HPDE6-E6E7 (cell line): ENCODE measurements around the gene CAMK1D.

Source experiments
- DNase-seq: peaks from one replicate; pipeline ENCODE4 v3.0.0; 2011; ENCODE audit warnings: missing footprints; ENCODE audit errors: extremely low spot score

CAMK1D gene

DNA sequence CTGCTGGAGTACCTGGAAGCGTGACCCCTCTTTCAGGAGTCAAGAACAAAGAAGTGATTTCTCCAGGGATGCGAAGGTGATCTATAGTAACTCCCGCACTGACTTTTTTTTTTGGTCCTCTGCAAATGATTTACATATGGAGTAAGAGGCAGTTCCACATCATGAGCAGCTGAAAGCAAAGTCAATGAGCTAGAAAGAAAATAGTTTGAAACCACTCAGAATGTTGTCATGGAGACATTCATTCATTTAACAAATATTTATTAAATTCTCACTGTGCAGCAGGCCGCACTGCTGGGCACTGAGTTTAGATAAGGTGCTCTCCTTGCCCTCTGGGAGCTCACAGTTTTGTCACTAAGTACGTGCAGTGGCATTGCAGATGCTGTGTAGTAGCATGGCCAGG lies 206.7 kb downstream of the CAMK1D start:
- no peak for DNase-seq

DNA sequence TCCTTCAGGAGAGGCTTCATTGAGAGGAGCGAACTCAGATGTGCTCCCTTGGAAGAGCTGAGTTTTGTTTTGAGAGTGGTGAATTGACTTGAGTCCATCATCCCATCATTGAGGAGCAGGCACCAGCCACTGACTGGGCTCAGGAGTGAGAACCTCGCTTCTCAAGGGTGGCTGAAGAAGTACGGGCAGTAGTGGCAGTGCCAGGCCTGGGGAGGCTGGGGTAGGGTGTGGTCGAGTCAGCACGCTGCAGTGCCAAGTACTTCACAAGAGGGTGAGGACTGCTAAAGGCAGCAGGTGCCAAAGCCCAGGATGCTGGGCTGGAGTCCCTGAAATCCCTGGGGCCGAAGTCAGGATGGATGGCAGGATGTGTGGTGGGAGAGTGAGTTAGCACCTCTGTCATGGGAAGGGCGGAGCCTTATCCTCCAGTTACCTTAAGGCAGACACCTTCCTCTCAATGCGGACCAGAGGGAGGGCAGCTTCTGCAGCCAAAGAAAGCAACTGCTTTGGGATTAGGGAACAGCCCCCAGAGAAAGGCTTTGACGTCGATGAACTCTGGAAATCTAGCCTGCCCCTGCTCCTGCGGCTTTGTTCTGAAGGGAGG lies 210.3 kb downstream of the CAMK1D start:
- DNase-seq, result no peak

DNA sequence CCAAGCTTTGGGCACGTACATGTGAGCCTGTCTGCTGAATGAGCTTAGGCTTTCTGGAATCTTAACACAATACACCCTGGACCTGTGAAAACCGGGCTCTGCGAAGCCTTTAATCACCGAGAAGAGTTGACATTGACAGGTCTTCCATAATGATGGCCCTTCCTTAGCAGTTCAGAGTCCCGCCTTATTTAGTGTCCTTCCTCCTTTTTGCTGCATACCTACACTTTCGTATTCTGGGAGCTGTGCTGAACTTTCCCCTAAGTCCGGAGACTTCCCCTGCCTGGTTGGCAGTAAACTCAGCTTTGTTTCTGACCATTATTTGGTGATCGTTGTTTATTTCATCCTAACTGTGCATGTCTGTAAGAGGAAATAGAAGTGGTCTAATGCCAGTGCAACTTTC lies 212.0 kb downstream of the CAMK1D start:
- no peak for DNase-seq

DNA sequence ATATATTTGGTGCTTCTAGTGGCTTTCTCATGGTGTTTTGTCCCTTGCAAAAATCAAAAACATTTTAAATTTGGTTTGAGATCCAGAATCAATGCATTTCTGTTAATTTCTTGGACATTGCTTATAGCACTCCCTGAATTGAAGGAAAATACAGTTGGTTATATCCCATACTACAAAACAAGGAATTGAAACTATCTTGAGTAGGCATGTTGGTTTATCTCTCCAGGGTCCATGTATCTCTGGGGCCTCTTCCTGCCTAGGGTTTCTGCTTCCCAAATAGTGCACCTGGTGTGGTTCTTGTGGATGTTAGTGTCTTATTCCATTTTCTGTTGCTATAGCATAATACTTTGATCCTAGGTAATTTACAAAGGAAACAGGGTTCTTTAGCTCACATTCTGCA lies 212.4 kb downstream of the CAMK1D start:
- no peak for DNase-seq

DNA sequence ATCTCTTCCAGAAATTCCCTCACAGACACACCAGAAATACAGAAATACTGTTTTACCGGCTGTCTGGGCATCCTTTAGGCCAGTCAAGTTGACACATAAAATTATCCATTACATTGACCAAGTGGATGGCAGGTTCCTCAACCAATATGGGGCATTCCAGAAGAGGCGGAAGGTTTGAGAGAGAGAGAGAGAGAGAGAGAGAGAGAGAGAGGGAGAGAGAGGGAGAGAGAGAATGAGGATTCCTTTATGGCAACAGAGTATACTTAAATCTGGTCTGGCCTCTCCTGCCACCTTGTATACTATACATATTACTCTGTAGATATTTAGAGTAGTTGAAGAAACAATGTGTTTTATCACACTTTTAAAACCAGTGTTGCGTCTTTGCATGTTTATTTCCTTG lies 214.1 kb downstream of the CAMK1D start:
- DNase-seq, result no peak

DNA sequence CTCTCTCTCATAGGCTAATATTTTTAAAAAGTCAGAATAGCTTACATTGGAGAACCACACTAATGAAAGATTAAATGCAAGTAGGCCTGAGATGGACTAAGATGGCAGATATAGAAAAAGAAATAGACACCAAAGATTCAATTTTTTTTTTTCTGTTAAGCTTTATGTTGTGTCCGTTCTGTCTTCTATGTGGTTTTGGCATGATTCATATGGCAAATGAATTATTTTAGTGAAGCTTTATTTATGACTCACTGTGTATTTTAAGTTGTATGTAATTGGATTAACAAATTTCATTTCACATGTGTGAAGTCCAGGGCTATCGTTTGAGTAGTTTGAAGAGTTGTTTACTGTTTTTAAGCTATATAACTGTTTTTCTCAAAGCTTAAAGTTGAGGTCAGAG lies 214.8 kb downstream of the CAMK1D start:
- DNase-seq, result no peak

DNA sequence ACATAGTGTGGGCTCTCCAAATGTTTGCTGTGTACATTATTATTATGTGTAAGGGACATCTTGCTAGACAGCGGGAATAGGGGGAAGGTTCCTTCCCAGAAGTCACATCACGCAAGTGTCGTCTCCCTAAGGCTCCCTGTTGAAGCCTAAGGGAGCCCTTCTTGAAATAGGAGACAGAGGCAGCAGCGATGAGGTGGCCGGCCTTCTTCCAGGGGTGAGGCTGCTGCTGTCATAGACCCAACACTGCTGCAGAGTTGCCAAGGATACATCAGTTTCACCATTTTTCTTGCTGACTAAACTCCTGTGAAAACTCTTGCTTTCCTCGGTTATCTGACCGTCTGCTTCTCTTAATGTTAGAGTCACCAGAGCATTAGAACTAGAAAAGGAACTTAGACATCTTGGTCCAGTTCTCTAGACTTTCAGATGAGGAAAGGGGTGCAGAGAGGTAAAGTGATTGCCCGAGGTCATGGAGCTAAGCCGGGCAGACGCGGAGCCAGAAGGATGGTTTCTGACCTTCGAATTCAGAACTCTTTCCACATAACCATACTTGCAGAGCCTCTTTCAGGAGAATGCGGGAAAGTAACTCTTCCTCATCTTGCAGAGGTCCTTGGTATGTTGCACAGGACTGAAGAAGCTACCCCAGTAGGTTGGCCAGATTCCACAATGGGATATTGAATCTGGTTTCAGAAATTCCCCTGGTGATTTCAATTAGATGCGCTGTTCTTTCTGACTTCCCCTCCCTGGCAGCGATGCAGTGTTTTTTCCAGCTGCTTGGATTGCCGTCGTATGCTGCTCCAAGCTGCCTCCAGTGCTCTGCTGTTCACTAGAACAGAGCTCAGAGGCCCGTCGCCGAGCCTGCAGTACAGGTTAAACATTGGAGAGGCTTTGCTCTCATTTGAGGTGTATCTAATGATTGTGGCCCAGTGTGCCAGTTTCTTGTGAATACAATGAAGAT lies 217.1 kb downstream of the CAMK1D start:
- no peak for DNase-seq

DNA sequence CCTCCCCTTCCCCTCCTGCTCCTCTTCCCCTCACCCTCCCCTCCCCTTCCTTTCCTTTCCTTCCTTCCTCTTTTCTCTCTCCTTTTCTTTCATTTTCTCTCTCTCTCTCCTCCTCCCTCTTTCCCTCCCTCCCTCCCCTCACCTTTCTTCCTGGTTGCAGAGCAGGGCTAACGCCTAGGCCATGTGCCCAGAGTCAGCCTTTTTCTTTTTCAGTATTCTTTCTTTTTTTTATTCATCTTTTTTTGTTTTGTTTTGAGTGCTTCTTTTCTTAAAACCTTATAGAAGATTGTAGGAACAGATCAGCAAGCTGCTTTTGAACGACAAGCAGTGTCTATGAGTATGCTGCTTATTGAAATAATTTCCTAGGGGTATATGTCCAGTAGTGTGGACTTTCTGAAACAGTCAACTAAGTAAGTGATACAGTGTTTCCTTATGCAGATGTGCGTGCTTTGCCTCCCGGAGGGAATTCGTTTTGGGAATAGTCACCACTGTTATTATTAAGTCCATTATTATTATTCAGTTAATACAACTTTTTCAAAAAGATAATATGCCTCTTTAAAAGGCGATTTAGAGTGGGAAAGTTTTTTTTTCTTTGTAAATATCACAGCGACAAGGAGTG lies 219.2 kb downstream of the CAMK1D start:
- DNase-seq, result no peak

DNA sequence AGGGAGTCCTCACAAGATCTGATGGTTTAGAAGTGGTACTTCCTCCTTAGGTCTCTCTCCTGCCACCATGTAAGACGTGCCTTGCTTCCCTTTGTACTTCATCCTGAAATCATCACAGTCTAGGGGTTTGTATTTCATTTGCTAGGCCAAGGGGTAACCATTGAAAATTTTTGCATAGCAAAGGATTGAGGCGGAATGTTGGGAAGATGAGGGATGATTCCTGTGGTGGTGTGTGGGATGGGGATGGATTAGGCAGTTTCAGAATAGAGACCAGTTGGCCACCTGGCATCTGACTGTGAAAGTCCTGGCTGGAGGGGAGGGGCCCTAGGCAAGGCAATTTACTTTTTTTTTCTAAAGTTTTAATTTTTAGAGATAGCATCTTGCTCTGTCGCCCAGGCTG lies 222.9 kb downstream of the CAMK1D start:
- DNase-seq, result no peak

DNA sequence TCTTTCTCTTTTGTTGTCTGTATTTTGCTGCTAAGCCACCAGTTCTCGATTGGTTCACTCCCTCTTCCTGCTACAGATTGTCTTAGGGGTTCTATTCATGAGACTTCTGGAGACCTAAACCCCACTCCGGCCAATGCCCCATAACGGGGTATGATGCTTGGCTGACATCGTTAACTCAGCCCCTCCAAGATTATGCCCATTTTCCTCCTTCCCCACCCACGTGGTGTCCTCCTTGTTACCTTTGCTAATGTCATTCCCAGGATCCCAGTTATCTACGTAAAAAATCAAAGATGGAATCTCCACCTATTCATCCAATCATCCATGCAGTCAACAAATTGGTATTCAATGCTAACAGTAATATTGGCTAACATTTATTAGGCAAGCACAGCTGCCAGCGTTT lies 228.3 kb downstream of the CAMK1D start:
- no peak for DNase-seq

DNA sequence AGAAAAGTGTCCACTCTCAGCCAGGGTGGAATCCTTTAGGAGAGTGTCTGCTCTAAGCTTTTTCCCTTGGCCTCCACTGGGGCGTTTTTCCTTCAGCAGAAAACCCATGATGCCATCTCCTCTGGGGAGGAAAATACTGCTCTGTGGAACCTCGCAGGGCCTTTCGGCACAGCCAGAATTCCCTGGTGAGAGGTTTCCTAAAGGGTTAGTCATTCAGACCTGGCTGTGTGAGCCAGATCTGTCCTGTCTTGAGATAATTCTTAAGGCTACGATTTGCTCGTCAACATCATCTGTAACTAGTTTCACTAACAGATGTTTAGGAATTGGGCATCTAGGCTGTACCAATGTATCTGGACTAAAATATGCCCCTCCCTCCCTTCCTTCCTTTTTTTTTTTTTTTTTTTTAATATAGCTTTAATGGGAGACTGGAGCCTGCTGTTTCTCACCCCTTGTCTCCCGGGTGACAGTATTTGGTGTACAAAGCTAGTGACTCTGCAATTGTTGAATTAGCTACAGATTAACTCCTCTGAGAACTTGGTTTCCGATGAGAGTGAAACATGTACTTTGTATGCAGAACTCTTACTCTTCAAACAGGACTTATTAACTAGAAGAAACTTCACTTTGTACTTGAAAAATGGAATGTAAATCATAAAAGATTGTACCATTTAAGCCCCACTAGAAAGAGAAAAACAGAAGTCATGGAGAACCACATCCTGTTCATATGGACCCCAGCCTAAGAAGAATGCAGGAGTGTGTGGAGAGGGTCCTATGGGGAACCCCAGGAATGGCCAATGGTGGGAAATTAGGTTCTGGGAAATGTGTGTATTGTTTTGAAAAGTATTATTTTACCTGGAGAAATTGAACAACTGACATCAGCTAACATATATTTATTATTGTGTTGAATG lies 230.9 kb downstream of the CAMK1D start:
- DNase-seq, result no peak

DNA sequence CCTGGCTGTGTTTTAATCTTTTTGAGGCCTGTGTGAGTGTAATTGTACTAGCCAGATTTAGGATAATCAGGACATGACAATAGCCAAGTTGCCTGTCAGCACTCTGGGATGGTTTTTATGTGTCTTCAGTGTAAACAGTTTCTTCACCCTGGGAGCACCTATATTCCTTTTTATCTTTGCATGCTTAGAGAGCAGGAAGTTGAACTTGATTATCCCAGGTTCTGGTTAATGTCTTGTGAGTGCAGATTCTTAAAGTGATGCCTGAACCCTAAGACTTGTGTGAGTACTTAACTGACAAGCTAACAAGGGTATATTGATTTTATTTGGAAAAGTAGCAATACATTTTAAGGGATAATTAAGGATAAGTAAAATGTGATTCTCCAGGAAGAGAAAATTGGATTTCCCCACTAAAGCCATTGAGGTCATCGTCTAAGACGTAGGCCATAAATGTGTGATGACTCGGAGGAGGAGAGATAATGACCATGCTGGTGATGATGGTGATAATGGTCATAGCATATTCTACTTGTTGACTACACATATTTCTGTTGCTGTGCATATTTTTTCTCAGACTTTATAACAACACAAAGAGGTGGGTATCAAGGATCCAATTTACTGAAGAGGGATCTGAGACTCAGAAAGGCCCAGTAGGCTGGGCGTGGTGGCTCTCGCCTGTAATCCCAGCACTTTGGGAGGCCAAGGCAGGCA lies 234.7 kb downstream of the CAMK1D start:
- no peak for DNase-seq

DNA sequence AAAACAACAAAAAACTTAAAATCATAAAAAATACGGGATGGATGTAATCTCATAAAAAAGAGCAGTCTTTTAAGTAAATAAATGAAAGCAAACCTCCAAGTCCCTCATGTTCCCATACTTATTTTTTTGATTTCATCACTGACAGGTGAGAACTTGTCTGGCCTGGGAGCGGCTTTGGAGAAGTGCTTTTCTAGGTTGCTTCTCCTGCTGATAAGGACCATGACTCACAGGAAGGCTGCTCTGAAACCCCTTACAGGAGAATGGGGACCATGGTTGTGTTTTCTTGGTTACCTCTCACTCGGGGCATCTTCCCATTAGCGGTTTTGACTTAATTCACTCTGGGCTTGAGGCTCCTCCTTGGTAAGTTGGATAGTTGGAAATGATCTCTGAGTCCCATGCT lies 237.4 kb downstream of the CAMK1D start:
- peak; percentile 14 for DNase-seq

DNA sequence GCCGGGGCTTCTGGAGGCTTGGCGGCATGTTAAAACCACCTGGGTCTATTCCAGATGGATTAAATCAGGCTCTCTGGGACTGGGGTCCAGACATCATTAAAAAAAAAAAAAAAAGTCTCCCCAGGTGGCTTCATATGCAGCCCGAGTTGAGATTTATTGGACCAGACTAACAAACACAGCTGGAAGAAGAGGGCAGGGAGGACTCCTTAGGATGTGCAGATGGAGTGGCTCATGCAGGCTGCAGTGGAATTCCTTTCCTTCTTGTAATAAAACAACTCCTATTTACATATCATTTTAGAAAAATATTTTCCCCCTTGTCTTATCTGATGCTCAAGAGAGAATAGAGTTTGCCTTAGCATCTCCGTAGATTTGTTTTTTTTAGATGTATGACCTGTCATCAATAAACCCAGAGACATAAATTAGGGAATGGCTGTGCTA lies 238.1 kb downstream of the CAMK1D start:
- no peak for DNase-seq

DNA sequence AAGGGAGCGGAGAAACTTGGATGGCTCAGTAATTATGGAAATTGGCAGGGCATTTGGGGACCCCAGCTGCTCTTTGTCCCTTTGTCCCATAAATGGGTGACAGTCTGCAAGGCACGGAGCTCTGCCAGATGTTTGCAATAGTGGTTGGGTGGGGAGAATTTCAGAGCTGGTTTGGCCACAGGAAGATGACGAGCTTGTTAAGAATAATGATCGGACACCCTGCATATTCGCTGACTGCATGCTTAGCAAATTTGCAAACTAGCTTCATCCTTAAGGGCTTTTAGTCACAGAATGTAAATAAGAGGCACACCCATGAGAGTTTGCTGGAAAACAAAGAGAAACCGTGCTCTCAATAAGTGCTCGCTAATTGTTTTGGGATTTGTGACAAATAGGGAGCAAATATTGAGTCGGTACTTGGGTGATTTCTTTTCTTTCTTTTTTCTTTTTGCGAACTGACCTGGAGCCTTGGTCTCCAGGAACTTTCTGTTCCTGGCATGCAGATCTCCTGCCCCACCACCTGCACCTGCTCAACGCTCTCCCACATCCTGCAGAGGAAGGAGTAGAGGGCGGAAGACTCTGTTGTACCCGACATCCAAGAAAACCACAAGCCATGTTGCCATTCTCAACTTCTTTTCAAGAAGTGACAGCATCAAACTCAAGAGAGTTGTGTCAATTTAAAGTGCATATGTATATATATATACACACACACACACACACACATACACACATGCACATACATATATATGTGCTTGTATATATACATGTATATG lies 238.9 kb downstream of the CAMK1D start:
- no peak for DNase-seq

DNA sequence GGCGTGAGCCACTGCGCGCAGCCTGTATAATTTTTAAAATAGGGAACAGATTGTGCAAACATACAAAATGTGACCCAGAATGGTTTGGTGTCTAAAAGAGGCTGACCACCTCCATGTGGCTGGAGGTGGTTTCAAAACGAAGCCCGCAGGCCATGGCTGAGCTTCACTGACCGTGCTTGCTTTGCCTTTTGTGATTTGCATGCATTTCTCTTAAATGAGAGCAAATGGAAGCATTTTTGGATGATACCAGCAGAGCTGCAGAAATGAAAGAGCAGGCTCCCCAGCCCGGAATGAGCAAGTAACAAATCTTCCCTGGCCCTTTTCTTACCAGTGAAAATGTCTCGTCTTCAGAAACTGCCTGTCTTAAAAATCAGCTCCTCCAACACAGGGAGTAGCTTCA lies 239.9 kb downstream of the CAMK1D start:
- no peak for DNase-seq

DNA sequence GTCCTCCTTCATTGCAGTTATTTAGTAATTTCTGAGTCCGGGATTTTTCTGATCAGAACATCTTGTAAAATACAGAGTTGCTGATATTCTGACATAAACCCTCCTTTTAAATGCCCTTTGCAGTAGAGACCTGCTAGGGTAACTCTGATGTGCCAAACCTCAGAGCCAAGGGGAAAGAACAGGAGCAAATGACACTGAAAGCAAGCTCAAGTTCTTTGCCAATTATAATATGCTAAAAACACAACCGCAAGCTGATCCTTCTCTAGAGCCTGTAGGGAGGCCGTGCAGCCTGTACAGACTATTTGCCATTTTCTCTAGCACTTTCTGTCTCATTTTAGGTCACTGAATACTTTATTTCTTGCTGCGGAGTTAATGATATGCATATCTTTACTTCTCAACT lies 240.4 kb downstream of the CAMK1D start:
- no peak for DNase-seq

DNA sequence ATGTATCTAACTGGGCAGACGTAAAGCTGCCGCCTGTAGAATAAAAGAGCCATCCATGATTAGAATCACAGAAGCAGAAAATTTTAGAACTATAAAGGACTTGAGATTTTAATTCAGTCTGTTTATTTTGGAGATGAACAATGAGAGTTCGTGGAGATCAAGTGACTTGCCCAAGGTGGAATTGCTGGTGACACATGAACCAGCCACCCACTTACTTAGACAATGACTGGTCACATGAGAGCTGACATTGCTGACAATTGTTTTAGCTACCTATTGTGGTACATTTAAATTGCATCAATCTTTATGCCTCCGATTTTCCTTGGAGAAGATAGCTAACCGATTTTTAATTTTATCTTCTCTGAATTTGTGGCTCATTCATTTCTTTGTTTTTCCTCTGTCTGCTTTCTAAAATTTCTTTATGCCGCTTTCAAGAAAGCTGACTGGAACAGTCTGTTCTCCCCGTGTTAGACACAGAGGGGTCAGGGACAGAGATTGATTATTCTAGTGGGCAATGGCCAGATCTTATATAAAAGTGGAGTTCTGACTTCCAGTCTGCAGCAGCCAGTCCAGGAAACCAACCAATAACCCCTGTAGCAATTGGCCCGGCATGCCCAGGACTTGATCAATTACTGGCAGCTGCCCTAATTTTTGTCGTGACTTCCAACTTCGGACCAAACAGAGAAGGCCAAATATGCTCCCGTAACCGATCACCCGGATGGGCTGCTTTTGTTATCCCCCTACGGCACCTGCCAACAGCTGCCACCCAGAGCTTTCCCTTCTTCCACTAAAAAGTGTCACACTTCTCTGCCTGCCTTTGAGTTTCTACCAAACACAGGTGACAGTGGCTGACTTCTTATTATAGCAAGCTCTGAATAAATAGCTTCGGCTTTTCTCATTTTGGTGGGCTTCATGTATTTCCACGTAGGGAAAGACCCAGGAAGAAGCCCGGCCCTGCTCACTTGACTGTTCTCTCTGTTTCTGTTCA lies 241.6 kb downstream of the CAMK1D start:
- no peak for DNase-seq

DNA sequence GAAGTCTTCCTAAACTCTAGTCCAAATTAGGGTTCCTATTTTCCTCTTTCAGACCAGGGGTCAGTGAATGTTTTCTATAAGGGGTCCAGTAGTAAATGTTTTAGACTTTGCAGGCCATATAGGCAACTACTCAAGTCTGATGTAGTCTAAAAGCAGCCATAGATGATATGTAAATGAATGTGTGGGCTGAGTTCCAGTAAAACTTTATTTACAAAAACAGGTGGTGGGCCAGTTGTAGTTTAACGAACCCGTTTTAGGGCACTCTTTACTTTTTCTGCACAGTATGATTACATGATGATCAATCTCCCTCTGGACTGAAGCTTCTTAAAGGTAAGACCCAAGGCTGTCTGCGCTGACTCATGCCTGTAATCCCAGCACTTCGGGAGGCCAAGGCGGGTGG lies 243.6 kb downstream of the CAMK1D start:
- DNase-seq, result no peak
